Stimulated activated CD4-positive, alpha-beta T cell treated with anti-CD3 and anti-CD28 coated beads, Interleukin-12 subunit alpha, Interleukin-12 subunit beta, amount 100 ng/mL, for 48 hours (primary cell): ENCODE measurements around the gene KRT26.
"Not testable (repeated sequence)": the region's sequence is repeated elsewhere in the genome, so short reads cannot be mapped to it uniquely, and the experiment has no call there.

ENCODE experiments used
- DNase-seq, 3 donors: peaks; one replicate each; pipeline ENCODE4 v3.0.0-alpha.2; 2020; ENCODE audit warnings: low read depth in 2 of 3, low spot score in 1 of 3

The KRT26 gene

DNA sequence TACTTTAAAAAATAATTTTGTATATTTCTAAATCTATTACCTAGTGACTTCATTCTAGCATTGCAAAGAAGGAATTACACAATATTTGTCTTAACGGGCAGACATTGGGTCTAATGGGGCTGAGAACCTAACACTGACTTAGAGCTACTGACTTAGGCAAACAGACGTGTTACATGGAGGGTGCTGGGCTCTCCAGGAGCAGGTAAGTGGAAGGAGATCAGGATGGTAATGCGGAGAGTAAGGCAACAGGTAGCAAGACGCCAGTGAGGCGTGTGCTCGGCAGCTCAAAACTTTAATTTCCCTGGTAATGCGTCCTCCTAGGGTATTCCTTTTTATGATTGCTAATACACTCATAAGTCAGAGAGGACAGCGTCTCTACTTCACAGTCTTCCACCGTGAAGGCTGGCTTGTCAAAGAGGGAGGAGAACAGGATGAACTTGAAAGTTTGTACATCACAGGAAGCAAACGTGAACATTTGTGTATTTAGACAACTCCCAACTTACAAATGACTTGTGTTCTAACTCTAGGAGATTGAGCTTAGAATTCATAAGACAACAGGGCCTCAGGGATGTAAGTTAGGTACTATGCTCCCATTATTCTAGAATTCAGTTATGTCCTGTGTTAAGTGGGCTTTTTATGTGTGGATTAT, 23.1 kb upstream of the KRT26 start:
- no peak for DNase-seq

- no peak for DNase-seq
Measured at GRCh38 chr17:40794466-40794865, 22.5 kb upstream of the KRT26 start.

DNA sequence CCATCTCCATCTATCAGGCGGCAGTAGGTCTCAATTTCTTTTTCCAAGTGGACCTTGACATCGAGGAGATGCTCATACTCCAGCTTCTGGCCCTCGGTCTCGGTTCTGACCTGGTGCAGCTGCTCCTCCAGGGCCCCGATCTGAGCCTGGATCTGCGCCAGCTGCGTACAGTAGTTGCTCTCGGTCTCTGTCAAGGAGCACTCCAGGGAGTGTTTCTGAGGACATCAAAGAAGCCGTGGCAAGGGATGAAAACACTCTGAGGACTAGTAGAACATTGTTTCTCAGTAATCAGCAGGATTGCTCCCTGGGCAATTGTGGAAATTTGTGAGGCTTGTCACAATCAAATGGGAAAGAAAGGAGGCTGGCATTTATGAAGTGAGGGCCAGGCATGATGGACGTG, 21.8 kb upstream of the KRT26 start:
- no peak for DNase-seq

DNA sequence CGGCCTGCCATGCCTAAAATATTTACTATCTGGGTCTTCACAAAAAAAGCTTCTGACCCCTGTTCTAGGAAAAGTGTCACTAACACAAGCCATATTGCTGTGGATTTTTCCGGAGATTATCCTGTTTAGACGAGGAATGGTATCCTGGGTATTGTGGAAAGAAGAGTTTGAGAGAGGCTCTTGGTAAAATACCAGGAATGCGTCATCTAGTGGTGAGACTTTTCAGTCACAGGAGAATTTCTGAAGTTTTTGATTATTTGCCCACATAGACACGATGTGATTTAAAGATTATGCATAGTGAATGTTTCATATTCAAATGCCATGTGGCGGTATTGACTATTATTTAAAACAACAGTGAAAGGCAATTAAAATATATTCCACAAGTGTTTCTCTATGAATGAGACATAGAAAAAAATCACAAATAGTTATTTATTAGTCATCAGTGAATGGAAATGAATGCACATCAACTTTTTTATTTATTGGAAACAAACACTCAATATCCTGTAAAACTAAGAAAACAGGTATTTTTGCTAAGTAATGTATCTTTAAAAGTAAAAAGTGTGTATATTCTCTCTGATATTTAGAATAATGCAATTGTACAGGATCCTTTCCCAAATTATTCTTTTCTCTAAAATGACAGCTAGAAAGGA, 19.9 kb upstream of the KRT26 start:
- no peak for DNase-seq

DNA sequence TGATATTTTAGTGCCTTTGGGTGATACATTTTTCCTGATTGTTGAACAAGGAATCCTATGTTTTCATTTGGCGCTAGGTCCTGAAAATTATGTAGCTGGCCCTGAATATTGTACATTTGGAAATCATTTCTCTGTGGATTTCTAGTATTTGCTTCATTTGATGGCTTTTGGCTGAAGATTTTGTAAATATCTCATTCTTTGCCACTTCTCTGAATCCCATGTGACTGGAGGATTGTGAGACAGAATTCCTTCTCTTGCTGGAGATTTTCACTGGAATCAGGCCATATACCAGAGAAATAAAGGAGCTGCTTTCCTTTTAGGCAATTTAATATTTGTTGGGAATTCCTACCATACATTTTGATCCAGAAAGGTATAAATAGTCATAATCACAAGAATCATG, 19.1 kb upstream of the KRT26 start:
- no peak for DNase-seq

- no peak for DNase-seq
Measured at GRCh38 chr17:40782450-40782849, 10.4 kb upstream of the KRT26 start, which contains the start of gene KRT27. Gene KRT27, minus strand, starts transcription at chr17:40782550. Its CDS starts 57 bp downstream, at chr17:40782493.

GRCh38 chr17:40779181-40779909, 7.3 kb upstream of the KRT26 start:
- DNase-seq = peak in 1 of 3 donors; percentile 5

DNA sequence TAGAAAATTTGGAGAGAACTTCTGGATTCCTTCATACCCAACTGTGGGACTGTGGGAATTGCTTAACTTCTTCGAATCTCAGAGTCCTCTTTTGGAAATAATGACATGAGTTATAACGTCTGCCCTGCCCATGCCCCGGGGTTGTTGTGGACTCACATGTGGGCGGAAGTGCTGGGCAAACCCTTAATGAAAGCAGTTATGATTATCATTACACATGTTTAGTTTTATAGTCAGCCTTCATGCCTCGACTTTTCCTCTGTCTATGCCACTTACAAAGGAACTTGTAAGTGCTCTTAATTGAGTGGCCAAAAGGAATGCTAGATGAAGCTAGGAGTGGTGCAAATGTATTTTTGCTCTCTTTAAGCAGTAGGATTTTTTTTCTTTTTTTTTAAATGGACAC, 6.5 kb upstream of the KRT26 start:
- DNase-seq = no peak

DNA sequence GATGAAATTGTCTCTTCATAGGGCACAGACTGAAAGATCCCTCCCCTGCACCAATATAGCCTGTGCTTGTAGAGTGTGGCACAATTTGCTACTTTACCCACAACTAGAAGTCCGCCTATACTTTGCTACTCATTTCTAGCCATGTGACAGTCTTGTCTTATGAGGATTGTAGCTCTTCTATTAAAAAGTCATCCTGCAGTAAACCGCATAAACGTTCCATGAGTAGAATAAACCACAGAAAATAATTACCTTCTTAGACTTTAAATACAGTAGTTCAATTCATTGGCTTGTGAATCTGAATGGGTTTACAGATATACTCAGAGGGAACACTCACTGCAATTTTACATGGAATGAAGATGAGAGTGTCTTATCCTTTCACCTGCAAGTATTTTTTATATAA, 6.0 kb upstream of the KRT26 start:
- DNase-seq = no peak

GRCh38 chr17:40777459-40777858, 5.5 kb upstream of the KRT26 start:
- no peak for DNase-seq

DNA sequence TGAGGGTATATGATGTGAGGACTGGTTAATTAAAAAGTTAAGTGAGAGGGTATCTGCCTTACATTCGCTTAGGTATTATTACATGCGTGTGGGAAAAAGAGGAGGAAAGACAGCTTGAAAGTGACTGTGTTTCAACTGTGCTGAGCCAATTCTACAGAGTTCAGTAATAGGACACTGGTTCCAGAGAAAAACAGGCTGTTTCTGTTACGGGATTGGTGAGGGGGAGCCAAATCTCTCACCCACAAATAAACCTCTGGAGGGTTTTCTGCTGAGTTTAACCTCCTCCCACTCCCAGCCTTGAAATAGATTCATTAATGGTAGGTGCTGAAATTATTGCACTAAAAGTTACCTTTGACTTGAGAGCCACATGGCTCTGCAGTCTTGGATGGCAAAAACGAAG, 3.9 kb upstream of the KRT26 start:
- DNase-seq = no peak

DNA sequence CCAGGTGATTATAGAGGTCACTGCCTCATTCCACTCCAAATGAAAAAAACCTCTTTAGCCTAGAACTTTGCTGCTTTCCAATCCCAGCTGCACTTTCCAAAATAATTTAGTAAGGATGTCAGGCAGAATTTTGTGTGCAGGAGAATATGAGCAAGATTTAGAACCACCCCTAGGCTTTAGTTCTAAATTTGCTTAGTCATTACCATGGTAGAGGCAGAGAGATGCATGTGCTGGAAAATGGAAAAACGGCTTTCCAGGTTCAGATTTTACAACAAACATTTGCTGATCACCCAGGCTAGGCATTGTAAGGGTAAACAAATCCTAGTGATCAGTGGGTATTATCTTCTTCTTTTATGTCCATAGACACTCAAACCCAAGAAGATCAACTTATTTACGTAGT, 6.3 kb downstream of the KRT26 start:
- no peak for DNase-seq

- no peak for DNase-seq
Measured at GRCh38 chr17:40763752-40764151, 8.2 kb downstream of the KRT26 start.

DNA sequence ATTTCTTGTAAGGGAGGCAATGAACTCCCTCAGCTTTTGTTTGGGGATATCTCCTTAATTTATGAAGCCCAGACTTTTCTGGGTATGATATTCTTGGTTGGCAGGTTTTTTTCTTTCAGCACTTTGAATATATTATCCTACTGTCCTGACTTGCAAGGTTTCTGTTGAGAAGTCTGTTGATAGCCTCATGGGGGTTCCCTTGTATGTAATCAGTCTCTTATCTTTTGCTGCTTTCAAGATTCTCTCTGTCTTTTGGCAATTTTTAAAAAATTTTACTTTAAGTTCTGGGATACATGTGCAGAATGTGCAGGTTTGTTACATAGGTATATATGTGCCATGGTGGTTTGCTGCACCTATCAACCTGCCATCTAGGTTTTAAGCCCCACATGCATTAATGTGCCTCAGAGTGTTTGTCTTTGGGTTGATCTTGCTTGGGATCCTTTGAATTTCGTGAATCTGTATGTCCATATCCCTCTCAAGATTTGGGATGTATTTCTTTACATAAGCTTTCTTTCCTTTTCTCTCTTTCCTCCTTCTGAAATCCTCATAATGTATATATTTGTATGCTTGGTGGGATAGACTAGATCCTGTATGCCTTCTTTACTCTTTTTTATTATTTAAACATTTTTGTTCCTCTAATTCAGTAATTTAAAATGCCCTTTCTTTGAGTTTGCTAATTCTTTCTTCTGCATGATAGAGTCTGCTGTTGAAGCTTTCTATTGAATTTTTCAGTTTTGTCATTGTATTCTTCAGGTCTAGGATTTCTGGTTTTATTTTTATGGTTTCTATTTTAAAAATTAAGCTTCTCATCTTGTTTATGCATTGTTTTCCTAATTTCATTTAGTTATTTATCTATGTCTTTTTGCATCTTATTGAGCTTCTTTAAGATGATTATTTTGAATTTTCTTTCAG, 11.6 kb downstream of the KRT26 start:
- DNase-seq = no peak

- no peak for DNase-seq
Measured at GRCh38 chr17:40755231-40755630, 16.8 kb downstream of the KRT26 start, which contains the start of gene KRT25. Gene KRT25, minus strand, starts transcription at chr17:40755331. Its CDS starts 60 bp downstream, at chr17:40755271.

DNA sequence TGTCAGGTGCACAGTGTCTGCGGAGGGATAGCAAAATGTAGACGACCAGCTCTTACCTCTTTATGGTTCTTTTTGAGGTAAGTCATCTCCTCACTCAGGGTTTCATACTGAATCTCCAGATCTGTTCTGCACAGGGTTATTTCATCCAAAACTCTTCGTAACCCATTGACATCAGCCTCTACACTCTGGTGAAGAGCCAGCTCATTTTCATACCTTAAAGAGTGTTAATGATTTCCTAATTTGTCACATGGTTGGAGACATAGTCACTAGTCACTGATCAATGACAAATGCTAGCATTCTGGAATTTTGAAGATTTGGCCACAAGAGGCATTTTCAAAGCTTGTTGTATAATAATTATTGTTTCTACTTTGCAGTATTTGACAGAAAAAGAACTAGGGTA, 18.2 kb downstream of the KRT26 start:
- no peak for DNase-seq

DNA sequence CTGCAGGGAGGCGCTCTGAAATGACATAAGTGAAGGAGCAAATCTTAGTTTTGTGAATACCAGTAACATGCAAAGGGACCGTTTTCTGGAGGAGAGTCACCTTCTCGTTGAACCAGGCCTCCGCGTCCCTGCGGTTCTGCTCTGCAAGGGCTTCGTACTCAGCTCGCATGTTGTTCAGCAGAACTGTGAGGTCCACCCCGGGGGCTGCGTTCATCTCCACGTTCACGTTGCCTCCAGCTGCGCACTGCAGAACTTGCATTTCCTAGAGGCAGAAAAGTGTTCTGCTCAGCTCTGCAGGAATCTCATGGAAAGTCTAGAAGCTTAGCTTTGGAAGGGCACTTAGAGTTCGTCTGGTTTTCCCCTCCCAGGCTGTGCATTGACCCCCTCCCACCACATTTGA, 20.9 kb downstream of the KRT26 start:
- DNase-seq = no peak

- no peak for DNase-seq
Measured at GRCh38 chr17:40750391-40750790, 21.6 kb downstream of the KRT26 start.

DNA sequence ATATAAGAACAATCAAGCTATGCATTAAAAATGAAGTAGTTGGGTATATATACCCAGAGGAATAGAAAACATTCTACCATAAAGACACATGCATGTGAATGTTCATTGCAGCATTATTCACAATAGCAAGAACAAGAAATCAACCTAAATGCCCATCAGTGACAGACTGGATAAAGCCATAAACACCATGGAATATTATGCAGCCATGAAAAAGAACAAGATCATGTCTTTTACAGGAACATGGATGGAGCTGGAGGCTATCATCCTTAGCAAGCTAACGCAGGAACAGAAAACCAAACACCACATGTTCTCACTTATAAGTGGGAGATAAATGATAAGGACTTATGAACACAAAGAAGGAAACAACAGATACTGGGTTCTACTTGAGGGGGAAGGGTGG, 23.3 kb downstream of the KRT26 start:
- not testable (repeated sequence) for DNase-seq

GRCh38 chr17:40738553-40738952, 33.4 kb downstream of the KRT26 start:
- no peak for DNase-seq

GRCh38 chr17:40735016-40735415, 37.0 kb downstream of the KRT26 start:
- no peak for DNase-seq
